ENCODE data around the gene TMEM161A.

Gene TMEM161A

DNA sequence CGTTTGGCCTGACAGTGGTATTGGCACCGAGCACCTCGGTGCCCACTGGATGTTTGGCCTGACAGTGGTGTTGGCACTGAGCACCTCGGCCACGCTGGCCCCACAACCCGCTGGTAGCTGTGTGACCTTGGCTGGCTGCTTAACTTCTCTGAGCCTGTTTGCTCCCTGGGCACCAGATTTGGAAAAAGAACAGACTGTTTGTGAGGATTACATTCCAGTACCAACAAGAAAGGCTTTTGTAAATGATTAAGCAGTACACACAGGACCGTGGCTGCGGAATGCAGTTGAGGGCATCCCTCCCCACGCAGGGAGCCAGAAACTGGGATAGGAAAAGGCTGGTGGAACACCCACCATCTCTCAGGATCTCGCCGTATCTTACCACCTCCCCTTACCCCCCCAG lies 42.6 kb downstream of the TMEM161A start:
- DNase-seq, result no peak

DNA sequence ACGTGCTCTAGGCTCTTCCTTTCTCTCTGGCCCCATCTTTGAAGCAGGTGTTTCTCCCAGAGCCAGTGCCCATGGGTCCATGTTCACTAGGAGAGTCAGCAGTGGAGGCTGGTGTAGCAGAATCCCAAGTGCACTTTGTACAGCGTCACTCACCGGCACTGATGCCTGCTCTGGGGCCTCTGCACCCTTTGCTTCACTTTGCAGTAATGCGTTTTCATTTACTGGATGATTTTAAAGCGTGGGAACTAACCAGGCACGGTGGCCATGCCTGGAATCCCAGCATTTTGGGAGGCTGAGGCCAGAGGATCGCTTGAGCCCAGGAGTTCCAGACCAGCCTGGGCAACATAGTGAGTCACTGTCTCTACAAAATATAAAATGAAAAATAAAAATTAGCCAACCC lies 43.8 kb downstream of the TMEM161A start:
- no peak for DNase-seq

DNA sequence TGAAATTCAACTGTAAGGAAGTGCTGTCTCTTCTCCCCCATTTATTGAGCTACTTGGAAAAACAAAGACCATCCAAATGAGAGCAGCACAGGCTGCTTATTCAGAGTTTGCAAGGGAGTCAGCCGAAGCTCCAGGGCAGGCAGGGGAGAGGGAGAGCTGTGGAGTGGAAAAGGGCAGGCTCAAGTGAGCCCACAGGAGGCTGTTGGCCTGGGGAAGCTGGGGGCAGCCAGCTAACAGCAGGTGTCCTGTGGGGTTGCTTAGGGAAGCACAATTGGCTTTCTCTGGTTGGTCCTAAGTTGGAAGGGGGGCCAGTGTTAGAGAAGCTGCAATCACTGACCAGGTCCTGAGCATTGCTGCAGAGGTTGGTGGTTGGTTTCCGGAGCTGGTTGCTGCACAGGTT lies 50.6 kb downstream of the TMEM161A start:
- no peak for DNase-seq

DNA sequence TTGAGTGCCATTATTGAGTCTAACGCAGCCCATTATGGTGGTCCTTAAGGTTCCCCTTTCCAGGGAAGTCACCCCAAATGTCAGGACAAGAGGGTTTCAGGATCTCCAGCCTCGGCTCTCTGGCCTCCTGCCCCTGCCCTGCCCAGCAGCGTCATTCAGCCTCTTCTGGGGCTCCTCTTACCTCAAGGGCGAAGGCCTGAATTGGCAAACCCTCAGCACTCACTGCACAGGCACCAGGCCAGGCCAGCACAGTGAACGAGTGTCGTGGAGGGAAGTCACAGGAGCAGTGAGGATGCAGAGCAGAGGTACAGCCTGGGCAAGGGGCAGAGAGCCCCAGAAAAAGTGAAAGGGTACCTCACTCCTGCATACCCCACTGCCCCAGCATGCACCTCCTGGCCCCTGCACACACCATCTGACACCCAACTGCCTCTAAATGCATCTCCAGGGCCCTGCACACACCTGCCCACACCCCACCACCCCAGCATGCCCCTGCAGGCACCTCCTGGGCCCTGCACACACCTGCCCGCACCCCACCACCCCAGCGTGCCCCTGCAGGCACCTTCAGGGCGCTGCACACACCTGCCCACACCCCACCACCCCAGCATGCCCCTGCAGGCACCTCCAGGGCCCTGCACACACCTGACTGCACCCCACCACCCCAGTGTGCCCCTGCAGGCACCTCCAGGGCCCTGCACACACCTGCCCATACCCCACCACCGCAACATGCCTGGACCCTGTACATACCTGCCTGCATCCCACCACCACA lies 54.7 kb downstream of the TMEM161A start:
- no peak for DNase-seq

DNA sequence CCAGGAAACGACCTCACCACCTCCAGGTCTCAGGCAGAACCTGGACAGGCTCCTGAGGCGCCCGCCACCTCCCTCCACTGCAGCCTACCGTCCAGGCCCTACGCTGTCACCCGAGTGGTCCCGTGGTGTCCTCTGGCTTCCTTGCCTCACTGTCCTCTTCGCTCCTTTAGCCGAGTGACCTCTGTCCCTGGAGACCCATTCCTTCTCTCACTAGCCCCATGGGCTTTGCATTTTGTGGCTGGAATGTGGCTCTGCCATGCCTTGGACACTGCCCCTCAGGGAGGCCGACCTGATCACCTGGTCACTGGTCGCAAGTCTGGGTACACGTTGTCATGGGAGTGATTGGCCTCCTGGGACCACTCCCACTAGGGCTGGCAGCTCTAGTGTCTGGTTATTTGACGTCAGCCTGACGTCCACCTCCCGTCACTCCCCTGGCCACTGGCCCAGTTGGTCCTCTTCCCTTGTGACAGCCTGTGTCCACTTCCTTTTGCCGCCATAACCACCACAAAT lies 56.6 kb downstream of the TMEM161A start:
- no peak for DNase-seq

DNA sequence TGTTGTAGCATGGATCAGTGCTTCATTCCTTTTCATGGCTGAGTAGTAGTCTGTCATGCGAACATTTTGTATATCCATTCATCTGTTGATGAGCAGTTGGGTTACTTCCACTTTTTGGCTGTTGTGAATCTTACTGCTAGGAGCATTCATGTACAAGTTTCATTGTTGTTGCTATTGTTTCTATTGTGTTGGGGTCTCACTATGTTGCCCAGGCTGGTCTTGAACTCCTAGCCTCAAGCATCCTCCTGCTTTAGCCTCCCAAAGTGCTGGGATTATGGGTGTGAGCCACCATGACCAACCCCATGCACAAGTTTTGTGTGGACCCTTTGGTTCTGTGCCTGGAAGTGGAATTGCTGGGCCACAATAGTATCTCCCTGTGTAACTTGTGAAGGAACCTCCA lies 58.7 kb downstream of the TMEM161A start:
- no peak for DNase-seq

DNA sequence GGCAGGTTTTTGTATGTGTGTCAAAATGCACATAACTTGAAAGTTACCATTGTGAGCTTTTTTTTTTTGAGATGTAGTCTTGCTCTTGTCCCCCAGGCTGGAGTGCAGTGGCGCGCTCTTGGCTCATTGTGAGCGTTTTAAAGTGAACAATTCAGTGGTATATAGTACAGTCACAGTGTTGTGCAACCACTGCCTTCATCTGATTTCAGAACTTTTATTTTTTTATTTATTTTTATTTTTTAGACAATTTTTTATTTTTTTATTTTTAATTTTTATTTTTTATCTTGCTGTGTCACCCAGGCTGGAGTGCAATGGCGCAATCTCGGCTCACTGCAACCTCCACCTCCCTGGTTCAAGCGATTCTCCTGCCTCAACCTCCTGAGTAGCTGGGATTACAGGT lies 59.5 kb downstream of the TMEM161A start:
- DNase-seq, result no peak

DNA sequence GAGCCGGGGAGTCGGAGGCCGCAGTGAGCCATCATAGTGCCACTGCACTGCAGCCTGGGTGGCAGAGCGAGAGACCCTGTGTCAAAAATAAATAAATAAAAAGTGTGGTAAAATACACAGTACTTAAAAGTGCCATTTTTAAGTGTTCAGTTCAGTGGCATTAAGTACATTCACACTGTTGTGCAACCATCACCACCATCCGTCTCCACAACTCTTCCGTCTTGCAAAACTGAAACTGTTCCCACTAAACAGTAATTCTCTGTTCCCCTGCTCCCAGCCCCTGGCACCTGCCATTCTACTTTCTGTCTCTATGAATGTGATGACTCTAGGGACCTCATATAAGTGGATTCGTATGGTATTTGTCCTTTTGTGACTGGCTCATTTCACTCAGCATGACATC lies 61.2 kb downstream of the TMEM161A start:
- no peak for DNase-seq

DNA sequence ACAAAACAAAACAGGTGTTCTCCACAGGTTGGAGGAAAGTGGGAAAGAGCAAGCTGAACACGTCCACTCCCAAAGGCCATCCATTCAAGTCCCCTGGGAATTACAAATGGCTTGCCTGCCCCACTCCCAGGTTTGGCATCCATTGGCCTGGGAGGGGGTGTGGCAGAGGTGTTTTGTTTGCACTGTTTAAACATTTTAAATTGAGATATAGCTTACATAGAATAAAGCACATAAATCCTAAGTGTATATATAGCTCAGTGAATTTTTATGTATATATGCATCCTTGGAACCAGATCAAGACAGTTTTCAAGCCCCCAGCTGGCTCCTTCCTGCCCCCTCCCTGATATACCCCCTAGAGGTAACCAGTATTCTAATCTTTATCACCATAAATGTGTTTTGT lies 61.8 kb downstream of the TMEM161A start:
- no peak for DNase-seq

DNA sequence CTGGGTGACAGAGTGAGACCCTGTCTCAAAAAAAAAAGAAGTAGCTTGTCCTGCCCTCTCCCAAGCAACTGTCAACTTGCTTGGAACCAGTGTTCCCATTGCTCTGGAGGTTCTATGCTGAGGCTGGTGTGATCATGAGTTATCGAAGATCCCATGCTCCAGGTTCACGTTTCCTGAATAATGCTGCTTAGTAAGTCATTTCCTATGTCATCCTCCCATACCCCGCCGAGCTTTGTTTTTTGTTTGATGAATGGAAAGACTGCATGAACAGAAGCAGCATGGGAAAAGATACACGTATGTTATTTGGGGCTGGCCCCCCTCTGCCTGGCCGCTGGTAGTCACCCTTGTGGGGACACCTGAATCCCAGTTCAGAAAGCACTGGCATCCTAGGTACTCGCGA lies 63.2 kb downstream of the TMEM161A start:
- no peak for DNase-seq

DNA sequence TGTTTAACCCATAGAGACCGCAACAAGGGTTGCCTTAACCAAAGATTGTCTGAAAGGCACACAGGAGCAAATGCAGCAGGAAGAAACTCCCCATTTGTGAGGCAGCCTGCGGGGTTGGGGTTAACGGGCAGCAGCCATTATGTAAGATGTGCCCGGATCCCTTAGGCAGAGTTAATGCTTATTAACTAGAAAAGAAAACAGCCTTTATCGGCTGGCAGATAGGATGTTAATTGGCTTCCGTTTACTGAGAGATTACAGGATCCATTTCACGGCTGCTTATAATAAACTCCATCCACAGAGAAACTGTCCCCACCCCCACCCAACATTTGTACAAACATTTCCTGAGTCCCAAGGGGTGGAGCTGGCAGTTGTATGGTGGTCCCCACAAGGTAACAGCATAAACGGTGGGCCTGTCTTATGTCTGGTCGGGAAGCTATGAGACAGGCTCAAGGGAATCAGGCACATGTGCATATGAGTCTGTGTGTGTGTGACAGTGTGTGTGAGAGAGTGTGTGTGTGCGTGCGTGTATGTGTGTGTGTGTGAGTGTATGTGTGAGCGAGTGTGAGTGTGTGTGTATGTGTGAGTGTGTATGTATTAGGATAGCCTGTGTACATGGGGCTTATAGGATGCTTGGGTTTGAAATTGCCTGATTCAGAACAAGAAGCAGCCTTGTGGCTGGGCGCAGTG lies 63.9 kb downstream of the TMEM161A start:
- DNase-seq, result no peak

DNA sequence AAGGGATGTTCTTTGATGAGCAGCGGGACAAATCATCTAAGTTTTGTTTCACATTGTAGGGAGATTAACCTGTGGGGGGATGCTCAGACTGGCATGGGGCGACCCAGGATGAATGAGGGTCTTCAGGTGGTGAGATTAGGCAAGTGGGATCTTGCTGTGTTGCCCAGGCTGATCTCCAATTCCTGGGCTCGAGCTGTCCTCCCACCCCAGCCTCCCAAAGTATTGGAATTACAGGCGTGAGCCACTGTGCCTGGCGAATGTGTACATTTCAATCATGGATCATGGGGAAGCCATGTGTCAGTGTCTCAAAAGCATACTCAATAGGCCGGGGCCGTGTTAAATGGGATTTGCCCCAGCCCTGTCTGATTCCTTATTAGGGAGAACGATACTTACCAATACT lies 66.4 kb downstream of the TMEM161A start:
- no peak for DNase-seq
